ENCODE results near the gene CHTF8.

DNA sequence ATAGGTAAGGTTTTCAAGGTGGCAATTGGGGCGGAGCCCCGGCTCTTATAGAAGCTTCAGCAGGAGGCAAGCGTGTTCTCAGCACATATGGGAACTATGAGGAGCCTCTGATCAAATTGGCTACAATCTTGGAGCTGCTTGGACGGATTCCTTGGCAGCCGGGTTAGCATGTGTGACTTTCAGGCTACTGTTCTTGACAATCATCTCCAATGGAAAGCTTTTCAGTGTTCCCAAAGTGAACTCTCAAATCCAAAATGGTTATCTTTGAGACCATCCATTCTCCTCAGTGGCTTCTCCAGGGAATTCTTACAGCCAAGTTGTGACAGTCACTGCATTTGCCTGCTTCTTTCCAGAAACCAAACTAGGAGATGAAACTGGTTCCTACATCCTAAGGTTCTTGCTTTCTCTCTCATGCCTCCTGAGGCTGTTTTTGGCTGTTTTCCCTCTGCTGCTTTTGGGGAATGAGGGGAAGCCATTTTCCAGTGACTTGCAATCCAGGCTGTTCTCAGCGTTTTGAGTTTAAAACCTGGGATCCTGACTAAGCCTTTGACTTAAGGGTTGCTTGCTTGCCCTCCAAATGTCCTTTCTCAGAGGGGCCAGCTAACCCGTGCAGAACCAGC, 16.0 kb downstream of the CHTF8 start:
- TF ChIP-seq, protein P1, sequence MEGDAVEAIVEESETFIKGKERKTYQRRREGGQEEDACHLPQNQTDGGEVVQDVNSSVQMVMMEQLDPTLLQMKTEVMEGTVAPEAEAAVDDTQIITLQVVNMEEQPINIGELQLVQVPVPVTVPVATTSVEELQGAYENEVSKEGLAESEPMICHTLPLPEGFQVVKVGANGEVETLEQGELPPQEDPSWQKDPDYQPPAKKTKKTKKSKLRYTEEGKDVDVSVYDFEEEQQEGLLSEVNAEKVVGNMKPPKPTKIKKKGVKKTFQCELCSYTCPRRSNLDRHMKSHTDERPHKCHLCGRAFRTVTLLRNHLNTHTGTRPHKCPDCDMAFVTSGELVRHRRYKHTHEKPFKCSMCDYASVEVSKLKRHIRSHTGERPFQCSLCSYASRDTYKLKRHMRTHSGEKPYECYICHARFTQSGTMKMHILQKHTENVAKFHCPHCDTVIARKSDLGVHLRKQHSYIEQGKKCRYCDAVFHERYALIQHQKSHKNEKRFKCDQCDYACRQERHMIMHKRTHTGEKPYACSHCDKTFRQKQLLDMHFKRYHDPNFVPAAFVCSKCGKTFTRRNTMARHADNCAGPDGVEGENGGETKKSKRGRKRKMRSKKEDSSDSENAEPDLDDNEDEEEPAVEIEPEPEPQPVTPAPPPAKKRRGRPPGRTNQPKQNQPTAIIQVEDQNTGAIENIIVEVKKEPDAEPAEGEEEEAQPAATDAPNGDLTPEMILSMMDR (IDR thresholded peaks at IDR 0.05) = no peak
- TF ChIP-seq ZFX (IDR thresholded peaks at IDR 0.05; ENCODE audit: borderline replicate concordance) = no peak

Data from 22Rv1 (cell line).